ENCODE data around the gene CLIP4.

GRCh38 chr2:29195796-29196195 lies 80.6 kb downstream of the CLIP4 start:
- TF ChIP-seq, protein P1, sequence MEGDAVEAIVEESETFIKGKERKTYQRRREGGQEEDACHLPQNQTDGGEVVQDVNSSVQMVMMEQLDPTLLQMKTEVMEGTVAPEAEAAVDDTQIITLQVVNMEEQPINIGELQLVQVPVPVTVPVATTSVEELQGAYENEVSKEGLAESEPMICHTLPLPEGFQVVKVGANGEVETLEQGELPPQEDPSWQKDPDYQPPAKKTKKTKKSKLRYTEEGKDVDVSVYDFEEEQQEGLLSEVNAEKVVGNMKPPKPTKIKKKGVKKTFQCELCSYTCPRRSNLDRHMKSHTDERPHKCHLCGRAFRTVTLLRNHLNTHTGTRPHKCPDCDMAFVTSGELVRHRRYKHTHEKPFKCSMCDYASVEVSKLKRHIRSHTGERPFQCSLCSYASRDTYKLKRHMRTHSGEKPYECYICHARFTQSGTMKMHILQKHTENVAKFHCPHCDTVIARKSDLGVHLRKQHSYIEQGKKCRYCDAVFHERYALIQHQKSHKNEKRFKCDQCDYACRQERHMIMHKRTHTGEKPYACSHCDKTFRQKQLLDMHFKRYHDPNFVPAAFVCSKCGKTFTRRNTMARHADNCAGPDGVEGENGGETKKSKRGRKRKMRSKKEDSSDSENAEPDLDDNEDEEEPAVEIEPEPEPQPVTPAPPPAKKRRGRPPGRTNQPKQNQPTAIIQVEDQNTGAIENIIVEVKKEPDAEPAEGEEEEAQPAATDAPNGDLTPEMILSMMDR (CRISPR knock-in tag; IDR thresholded peaks at IDR 0.05) = no peak
- TF ChIP-seq NR1H2 (CRISPR knock-in tag; IDR thresholded peaks at IDR 0.05; ENCODE audit: borderline replicate concordance, low read depth) = no peak
- TF ChIP-seq, protein P2, sequence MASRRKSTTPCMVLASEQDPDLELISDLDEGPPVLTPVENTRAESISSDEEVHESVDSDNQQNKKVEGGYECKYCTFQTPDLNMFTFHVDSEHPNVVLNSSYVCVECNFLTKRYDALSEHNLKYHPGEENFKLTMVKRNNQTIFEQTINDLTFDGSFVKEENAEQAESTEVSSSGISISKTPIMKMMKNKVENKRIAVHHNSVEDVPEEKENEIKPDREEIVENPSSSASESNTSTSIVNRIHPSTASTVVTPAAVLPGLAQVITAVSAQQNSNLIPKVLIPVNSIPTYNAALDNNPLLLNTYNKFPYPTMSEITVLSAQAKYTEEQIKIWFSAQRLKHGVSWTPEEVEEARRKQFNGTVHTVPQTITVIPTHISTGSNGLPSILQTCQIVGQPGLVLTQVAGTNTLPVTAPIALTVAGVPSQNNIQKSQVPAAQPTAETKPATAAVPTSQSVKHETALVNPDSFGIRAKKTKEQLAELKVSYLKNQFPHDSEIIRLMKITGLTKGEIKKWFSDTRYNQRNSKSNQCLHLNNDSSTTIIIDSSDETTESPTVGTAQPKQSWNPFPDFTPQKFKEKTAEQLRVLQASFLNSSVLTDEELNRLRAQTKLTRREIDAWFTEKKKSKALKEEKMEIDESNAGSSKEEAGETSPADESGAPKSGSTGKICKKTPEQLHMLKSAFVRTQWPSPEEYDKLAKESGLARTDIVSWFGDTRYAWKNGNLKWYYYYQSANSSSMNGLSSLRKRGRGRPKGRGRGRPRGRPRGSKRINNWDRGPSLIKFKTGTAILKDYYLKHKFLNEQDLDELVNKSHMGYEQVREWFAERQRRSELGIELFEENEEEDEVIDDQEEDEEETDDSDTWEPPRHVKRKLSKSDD (CRISPR knock-in tag; IDR thresholded peaks at IDR 0.05; ENCODE audit: low read depth) = no peak
- TF ChIP-seq RXRA (CRISPR knock-in tag; IDR thresholded peaks at IDR 0.05) = no peak
- no peak for TF ChIP-seq RAD51 (IDR thresholded peaks at IDR 0.05; ENCODE audit: borderline replicate concordance)
- TF ChIP-seq KLF9 (CRISPR knock-in tag; IDR thresholded peaks at IDR 0.05; ENCODE audit: low read depth) = no peak
- TF ChIP-seq, protein P3, sequence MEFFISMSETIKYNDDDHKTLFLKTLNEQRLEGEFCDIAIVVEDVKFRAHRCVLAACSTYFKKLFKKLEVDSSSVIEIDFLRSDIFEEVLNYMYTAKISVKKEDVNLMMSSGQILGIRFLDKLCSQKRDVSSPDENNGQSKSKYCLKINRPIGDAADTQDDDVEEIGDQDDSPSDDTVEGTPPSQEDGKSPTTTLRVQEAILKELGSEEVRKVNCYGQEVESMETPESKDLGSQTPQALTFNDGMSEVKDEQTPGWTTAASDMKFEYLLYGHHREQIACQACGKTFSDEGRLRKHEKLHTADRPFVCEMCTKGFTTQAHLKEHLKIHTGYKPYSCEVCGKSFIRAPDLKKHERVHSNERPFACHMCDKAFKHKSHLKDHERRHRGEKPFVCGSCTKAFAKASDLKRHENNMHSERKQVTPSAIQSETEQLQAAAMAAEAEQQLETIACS (CRISPR knock-in tag; IDR thresholded peaks at IDR 0.05) = no peak
- TF ChIP-seq TEAD2 (CRISPR knock-in tag; IDR thresholded peaks at IDR 0.05) = no peak
- TF ChIP-seq, protein P4, sequence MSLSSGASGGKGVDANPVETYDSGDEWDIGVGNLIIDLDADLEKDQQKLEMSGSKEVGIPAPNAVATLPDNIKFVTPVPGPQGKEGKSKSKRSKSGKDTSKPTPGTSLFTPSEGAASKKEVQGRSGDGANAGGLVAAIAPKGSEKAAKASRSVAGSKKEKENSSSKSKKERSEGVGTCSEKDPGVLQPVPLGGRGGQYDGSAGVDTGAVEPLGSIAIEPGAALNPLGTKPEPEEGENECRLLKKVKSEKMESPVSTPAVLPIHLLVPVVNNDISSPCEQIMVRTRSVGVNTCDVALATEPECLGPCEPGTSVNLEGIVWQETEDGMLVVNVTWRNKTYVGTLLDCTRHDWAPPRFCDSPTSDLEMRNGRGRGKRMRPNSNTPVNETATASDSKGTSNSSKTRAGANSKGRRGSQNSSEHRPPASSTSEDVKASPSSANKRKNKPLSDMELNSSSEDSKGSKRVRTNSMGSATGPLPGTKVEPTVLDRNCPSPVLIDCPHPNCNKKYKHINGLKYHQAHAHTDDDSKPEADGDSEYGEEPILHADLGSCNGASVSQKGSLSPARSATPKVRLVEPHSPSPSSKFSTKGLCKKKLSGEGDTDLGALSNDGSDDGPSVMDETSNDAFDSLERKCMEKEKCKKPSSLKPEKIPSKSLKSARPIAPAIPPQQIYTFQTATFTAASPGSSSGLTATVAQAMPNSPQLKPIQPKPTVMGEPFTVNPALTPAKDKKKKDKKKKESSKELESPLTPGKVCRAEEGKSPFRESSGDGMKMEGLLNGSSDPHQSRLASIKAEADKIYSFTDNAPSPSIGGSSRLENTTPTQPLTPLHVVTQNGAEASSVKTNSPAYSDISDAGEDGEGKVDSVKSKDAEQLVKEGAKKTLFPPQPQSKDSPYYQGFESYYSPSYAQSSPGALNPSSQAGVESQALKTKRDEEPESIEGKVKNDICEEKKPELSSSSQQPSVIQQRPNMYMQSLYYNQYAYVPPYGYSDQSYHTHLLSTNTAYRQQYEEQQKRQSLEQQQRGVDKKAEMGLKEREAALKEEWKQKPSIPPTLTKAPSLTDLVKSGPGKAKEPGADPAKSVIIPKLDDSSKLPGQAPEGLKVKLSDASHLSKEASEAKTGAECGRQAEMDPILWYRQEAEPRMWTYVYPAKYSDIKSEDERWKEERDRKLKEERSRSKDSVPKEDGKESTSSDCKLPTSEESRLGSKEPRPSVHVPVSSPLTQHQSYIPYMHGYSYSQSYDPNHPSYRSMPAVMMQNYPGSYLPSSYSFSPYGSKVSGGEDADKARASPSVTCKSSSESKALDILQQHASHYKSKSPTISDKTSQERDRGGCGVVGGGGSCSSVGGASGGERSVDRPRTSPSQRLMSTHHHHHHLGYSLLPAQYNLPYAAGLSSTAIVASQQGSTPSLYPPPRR (CRISPR knock-in tag; IDR thresholded peaks at IDR 0.05; ENCODE audit: borderline replicate concordance) = no peak
- TF ChIP-seq, protein P5, sequence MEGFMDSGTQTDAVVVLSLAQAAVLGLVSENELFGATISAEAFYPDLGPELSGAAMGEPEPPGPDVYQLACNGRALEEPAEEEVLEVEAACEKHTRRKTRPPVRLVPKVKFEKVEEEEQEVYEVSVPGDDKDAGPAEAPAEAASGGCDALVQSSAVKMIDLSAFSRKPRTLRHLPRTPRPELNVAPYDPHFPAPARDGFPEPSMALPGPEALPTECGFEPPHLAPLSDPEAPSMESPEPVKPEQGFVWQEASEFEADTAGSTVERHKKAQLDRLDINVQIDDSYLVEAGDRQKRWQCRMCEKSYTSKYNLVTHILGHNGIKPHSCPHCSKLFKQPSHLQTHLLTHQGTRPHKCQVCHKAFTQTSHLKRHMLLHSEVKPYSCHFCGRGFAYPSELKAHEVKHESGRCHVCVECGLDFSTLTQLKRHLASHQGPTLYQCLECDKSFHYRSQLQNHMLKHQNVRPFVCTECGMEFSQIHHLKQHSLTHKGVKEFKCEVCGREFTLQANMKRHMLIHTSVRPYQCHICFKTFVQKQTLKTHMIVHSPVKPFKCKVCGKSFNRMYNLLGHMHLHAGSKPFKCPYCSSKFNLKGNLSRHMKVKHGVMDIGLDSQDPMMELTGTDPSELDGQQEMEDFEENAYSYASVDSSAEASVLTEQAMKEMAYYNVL (CRISPR knock-in tag; IDR thresholded peaks at IDR 0.05; ENCODE audit: borderline replicate concordance) = no peak
- no peak for TF ChIP-seq ZNF777 (CRISPR knock-in tag; IDR thresholded peaks at IDR 0.05)
